T follicular helper cell (primary cell): Measurements from ENCODE around the gene ARID4B.
"Not testable (repeated sequence)": the region's sequence is repeated elsewhere in the genome, so short reads cannot be mapped to it uniquely, and the experiment has no call there.

Experiments used
- DNase-seq: peaks from one replicate; pipeline ENCODE4 v3.0.0-alpha.2; 2020; ENCODE audit warnings: low read depth
- total RNA-seq, 2 experiments: gene quantifications; one replicate each; lab custom pipeline; 2026; lab: John Stamatoyannopoulos, UW

The ARID4B gene, protein sequence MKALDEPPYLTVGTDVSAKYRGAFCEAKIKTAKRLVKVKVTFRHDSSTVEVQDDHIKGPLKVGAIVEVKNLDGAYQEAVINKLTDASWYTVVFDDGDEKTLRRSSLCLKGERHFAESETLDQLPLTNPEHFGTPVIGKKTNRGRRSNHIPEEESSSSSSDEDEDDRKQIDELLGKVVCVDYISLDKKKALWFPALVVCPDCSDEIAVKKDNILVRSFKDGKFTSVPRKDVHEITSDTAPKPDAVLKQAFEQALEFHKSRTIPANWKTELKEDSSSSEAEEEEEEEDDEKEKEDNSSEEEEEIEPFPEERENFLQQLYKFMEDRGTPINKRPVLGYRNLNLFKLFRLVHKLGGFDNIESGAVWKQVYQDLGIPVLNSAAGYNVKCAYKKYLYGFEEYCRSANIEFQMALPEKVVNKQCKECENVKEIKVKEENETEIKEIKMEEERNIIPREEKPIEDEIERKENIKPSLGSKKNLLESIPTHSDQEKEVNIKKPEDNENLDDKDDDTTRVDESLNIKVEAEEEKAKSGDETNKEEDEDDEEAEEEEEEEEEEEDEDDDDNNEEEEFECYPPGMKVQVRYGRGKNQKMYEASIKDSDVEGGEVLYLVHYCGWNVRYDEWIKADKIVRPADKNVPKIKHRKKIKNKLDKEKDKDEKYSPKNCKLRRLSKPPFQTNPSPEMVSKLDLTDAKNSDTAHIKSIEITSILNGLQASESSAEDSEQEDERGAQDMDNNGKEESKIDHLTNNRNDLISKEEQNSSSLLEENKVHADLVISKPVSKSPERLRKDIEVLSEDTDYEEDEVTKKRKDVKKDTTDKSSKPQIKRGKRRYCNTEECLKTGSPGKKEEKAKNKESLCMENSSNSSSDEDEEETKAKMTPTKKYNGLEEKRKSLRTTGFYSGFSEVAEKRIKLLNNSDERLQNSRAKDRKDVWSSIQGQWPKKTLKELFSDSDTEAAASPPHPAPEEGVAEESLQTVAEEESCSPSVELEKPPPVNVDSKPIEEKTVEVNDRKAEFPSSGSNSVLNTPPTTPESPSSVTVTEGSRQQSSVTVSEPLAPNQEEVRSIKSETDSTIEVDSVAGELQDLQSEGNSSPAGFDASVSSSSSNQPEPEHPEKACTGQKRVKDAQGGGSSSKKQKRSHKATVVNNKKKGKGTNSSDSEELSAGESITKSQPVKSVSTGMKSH (N-terminal part only)
- total RNA-seq = 207 to 265 reads per million in 2 experiments

DNA sequence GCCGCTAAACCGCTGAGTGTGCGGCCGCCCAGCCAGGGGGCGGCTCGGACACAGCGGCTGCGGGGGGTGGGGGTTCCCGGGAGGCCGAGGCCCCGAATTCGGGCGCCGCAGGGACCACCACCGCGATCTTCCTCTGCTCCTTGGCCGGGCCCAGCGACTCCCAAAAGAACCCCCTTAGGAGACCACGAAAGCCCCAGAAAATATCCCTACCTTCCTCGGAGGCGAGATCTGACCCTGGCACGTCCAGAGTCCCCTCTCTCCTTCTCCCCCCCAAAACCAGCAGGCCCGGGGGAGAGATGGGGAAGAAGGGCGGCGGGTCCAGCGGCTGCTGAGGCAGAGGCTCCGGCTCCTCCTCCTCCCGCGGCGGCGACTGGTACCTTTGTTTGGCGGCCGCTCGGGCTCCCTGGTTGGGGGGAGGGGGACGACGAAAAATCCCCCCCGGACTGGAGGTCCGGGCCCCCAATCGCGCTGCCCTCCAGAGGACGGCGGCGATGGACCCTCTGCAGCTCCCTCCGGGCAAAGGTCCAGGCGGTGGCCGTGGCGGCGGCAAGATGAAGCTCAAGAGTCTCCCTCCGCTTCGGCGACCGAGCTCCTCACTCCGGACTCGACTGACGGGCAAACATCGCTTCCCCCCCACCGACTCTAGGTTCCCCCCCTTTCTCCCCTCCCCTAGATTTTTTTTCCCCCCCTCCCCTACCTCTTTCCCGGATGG lies at the start of gene ARID4B:
Gene ARID4B (minus strand): TSS at position 621 of the 712 bp plus-strand sequence. CDS start 1,260 bp downstream, outside the sequence.
- DNase-seq = no peak

- DNase-seq = no peak
Observed at GRCh38 chr1:235375919-235376605, 48.1 kb upstream of the ARID4B start.

GRCh38 chr1:235369802-235370201 lies 41.8 kb upstream of the ARID4B start:
- no peak for DNase-seq

DNA sequence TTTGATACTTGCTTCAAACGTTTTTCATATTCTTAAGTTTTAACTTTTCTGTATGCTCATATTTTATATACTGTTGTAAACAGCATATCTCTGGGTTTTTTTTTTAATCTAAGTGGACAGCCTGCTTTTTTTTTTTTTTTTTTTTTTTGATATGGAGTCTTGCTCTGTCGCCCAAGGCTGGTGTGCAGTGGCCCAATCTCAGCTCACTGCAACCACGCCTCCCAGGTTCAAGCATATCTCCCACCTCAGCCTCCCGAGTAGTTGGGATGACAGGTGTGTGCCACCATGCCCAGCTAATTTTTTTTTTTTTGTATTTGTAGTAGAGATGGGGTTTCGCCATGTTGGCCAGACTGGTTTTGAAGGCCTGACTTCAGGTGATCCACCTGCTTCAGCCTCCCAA lies 40.4 kb upstream of the ARID4B start:
- DNase-seq = no peak

GRCh38 chr1:235367000-235367908 lies 39.3 kb upstream of the ARID4B start, which contains the start of gene TBCE:
TBCE (plus strand) TSS chr1:235367427; CDS start chr1:235380050, 12,623 bp downstream.
- DNase-seq = peak; percentile 64

DNA sequence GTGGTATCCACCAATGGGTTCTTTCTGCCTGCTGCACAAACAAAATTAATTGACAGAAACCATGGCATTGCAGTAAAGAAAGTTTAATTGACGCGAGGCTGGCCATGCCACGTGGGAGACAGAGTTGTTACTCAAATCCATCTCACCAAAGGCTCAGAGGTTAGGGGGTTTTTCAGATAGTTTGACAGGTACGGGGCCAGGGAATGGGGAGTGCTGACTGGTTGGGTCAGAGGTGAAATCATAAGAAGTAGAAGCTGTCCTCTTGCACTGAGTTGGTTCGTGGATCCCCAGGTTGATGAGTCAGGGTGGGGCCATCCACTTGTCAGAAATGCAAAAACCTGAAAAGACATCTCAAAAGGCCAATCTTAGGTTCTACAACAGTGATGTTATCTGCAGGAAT lies 38.3 kb upstream of the ARID4B start:
- DNase-seq = no peak

DNA sequence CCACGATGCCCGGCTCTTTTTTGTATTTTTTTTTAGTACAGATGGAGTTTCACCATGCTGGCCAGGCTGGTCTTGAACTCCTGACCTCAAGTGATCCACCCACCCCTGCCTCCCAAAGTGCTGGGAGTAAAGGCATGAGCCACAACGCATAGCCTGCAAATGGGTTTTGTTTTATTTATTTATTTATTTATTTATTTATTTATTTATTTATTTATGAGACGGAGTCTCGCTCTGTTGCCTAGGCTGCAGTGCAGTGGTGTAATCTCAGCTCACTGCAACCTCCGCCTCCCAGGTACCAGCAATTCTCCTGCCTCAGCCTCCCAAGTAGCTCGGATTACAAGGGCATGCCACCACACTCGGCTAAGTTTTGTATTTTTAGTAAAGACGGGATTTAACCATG lies 36.2 kb upstream of the ARID4B start:
- not testable (repeated sequence) for DNase-seq

DNA sequence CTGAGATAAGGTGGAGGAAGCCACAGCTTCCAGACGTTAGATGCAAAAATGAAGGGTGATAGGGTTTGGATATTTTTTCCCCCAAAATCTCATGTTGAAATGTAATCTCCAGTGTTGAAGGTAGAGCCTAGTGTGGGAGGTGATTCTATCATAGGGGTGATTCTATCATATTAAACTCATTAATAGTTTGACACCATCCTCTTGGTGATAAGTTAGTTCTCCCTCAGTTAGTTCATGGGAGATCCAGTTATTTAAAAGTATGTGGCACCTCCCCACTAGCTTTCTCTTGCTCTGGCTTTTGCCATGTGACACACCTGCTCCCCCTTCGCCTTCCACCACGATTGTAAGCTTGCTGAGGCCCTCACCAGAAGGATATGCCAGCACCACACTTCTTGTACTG lies 30.9 kb upstream of the ARID4B start:
- DNase-seq = no peak

DNA sequence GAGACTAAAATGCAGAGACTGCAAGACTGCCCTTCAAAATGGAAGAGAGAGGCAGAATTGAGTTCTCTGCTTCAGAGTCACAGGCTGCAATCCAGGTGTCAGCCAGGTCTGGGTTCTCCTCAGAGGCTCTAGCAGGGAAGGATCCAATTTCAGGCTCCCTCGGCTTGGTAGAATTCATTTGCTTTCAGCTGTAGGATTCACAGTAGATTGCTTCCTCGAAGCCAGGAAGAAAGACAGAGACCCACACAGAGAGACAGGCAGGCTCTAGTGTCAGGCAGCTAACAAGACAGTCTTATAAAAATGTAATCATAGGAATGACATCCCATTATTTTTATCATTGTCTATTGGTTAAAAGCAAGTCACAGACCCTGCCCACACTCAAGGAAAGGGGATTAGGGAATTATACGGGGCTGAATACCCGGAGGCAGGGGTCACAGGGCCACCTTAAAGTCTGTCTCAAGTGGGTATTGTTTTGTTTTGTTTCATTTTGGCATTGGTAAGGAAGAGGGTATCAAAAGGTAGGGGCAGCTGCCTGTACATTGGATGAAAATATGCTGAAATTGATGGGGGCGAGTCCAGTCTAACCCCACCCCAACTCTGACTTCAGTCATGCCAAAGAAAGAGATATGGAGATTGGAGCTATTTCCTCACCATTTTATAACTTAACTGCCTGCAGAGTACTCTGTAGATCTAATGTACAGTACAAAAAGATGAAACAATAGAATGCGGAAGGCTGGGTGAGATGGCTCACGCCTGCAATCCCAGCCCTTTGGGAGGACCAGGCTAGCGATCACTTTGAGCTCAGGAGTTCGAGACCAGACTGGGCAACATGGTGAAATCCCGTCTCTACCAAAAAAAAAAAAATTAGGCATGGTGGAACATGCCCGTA lies 29.8 kb upstream of the ARID4B start:
- DNase-seq = no peak

DNA sequence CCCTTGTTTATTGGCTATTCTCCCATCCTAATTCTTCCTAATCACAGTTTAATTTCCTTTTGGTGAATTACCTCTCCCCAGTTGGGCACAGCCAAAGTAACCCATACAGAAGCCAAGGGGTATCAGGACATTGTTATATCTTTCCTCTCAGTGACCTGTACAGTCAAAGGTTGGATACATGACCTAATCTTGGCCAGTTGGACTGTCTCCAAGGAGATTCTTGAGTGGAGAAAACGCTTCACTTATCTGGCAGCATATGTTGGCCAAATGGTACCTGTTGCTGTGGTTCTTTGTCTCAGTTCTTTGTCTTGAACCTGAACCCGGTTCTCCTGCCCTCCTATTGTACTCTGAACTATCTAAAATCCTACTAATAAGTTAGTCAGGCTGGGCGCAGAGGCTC lies 23.9 kb upstream of the ARID4B start:
- no peak for DNase-seq

GRCh38 chr1:235351441-235351840 lies 23.5 kb upstream of the ARID4B start:
- DNase-seq = no peak

GRCh38 chr1:235343726-235344125 lies 15.7 kb upstream of the ARID4B start:
- DNase-seq = no peak

- DNase-seq = no peak
Observed at GRCh38 chr1:235342471-235342870, 14.5 kb upstream of the ARID4B start.

DNA sequence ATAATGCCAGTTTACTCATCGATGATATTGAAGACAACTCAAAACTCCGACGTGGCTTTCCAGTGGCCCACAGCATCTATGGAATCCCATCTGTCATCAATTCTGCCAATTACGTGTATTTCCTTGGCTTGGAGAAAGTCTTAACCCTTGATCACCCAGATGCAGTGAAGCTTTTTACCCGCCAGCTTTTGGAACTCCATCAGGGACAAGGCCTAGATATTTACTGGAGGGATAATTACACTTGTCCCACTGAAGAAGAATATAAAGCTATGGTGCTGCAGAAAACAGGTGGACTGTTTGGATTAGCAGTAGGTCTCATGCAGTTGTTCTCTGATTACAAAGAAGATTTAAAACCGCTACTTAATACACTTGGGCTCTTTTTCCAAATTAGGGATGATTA lies 14.1 kb upstream of the ARID4B start:
- no peak for DNase-seq

- no peak for DNase-seq
Observed at GRCh38 chr1:235341334-235341733, 13.4 kb upstream of the ARID4B start.

GRCh38 chr1:235339746-235340145 lies 11.8 kb upstream of the ARID4B start:
- DNase-seq = no peak

- peak; percentile 4 for DNase-seq
Observed at GRCh38 chr1:235336903-235337302, 8.9 kb upstream of the ARID4B start.

DNA sequence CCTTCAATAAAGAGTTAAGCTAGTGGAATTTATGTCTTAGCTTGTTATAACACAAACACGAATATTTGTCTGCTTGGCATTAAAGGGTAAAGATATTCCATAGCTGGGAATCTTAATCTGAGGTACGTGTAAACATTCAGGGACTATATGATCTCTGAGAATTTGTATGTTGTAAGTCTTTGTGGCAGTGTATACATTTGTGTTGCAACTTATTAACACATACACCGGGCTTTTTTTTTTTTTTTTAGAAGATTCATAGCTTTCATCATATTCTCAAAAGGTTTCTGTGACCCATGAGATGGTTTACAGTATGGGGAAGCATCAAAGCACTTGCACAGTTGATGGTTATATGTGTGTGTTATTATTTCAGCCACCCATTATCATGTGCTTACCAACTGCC lies 3.4 kb upstream of the ARID4B start:
- DNase-seq = no peak

DNA sequence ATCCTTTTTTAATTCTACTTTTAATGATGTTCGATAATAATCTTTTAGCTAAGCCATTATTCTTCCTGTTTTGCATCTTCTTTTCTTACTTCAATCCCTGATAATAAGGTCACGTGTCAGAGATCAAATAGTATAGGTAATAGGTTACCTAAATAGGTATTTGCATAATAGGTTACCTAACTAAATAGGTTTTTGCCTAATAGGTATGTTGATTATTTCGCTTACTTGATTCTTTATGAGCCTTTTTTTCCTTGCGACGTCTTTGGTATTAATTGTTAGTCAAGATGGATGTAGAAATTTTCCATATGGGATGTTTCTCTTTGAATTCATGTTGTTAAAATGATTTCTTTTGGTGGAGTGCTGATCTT lies 2.9 kb upstream of the ARID4B start:
- no peak for DNase-seq
